Stimulated activated CD4-positive, alpha-beta T cell treated with anti-CD3 and anti-CD28 coated beads, Interleukin-1b, Interleukin-23, amount 100 ng/mL, for 1 hour (primary cell): ENCODE results near the gene CEP57L1.
"Not testable (repeated sequence)": the region's sequence is repeated elsewhere in the genome, so short reads cannot be mapped to it uniquely, and the experiment has no call there.

Experiments used
- DNase-seq, 2 donors: peaks; one replicate each; pipeline ENCODE4 v3.0.0-alpha.2; 2020; ENCODE audit warnings: low read depth in 2 of 2

CEP57L1 gene

DNA sequence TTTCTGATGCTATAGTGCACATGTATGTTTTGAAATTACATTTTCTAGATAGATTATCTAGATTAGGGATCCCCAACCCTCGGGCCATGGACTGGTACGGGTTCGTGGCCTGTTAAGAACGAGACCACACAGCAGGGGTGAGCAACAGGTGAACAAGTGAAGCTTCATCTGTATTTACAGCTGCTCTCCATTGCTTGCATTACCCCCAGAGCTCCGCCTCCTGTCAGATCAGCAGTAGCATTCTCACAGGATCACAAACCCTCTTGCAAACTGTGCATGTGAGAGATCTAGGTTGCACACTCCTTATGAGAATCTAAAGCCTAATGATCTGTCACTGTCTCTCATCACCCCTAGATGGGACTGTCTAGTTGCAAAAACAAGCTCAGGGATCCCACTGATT, 10.4 kb downstream of the CEP57L1 start:
- DNase-seq = no peak

DNA sequence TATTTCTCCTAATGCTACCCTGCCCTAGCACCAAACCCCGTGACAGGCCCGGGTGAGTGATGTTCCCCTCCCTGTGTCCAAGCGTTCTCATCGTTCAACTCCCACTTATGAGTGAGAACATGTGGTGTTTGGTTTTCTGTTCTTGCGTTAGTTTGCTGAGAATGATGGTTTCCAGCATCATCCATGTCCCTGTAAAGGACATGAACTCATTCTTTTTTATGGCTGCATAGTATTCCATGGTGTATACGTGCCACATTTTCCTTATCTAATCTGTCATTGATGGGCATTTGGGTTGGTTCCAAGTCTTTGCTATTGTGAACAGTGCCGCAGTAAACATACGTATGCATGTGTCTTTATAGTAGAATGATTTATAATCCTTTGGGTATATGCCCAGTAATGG, 14.4 kb downstream of the CEP57L1 start:
- DNase-seq = not testable (repeated sequence)

DNA sequence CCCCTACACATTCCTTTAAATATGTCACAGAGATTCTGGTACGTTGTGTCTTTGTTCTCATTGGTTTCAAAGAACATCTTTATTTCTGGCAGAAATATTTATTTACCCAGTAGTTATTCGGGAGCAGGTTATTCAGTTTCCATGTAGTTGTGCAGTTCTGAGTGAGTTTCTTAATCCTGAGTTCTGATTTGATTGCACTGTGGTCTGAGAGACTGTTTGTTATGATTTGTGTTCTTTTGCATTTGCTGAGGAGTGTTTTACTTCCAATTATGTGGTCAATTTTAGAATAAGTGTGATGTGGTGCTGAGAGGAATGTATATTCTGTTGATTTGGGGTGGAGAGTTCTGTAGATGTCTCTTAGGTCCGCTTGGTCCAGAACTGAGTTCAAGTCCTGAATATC, 17.4 kb downstream of the CEP57L1 start:
- DNase-seq = not testable (repeated sequence)

DNA sequence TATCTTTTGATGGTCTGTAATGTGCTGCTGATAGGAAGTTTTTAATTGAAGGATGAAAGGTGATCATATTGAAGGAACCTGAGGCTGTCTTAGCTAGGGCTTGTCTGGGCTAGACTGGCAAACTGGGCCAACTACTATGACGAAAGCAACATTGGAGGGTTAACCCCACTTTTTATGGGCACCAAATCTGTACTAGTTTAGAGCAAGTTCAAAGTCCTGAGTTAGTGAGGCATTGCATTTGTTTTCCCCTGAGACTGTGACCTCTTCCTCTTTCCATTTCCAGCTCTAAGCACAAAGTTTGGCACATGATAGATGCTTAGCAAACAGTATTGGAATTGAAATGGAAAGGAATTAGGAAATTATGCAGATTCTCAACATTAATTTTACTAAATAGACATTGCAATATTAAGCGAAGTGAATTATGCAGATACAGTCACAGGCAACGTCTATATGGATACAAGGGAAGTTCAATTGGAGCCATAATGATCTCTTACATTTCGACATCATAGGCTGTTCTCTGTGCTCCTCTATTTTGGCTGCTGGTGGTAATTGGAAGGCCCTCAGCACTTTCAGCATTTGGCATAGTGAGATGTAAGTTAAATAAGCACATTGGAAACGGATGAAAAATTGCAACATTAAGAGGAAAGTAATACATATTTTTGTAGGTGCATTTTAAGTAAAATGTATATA, 22.2 kb downstream of the CEP57L1 start:
- no peak for DNase-seq

DNA sequence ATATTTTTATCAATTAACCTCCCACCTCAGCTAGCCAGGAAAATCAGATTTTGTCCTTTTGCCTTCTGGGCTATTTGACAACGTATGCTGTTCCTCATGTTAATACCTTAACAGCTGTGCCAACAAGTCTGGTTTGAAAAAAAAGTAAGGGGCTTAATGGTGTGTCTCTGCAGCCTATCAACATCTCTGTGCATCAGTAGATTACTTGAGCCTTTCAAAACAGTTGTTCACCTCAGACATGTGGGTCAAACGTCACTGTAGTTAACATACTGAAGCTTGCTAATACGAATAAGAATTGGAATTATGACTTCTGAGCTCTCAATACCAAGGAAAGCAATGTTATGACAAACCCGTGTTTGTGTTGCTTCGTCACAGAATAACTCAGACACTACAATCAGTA, 23.0 kb downstream of the CEP57L1 start:
- DNase-seq = no peak

DNA sequence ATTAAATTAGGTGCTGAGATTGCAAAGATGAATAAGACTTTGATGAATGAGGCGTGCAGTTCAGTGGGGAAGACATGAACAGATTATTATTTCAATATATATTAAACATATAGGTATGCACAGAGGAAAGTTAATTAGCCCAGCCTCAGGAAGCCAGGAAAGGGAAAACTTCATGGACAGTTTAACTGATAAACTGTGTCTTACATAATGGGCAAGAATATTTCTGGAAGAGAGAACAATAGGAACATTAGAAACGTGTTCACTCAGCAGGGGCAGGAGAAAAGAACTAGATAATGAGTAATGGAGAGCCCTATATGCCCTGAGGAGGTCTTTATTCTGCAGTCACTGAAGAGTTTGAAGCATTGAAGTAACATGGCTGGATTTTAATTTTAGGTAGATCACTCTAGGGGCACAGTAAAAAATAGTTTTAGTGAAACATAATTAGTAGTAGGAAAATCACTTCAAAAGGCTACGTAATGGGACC, 23.6 kb downstream of the CEP57L1 start:
- no peak for DNase-seq

DNA sequence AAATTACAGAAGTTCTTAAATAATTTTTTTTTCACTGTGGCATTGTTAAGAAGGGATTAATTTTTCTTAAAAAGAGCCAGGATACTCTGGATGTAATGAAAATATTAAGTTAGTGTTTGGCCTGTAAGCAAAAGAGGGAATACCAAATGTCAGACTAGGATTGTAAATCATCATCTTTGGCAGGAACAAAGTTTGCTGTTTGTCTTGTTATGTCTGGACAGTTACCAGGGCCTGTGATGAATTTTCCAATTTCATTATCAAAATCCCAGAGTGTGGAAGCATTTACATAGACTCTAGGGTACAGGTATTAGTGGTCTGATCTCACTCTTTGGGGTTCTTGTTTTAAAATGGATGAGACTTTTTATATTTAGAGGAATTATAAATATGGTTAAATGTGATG, 26.1 kb downstream of the CEP57L1 start:
- DNase-seq = no peak

DNA sequence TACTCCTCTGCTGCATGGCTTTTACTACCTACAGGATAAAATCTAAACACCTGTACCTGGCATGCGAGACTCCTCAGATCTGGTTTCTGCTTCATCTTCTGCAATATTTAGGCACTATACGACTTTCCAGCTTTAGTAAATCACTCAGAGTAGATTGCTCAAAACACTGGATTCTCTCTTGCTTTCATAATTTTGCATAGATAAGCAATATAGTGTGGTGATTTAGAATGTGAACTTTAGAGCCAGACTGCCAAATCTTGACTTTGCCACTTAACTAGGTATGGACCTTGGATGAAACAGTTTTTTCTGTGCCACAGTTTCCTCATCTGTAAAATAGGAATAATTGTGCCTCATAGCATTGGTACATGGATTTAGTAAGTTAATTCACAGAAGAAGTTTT, 28.9 kb downstream of the CEP57L1 start:
- DNase-seq = no peak

DNA sequence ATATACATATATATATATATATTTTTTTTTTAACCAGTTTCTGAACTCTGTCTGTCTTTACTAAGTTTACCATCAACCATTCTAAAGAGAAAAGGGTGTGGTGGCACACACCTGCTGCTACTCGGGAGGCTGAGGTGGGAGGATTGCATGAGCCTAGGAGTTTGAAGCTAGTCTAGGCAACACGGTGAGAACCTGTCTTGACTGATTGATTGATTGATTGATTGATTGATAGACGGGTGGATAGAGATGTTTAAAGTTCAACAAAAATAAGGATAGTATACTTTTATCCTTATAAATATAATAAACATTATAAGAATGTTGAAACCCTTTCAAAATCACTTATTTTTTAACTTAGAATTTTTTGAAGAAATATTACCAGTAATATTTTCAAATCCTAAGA, 30.2 kb downstream of the CEP57L1 start:
- no peak for DNase-seq

DNA sequence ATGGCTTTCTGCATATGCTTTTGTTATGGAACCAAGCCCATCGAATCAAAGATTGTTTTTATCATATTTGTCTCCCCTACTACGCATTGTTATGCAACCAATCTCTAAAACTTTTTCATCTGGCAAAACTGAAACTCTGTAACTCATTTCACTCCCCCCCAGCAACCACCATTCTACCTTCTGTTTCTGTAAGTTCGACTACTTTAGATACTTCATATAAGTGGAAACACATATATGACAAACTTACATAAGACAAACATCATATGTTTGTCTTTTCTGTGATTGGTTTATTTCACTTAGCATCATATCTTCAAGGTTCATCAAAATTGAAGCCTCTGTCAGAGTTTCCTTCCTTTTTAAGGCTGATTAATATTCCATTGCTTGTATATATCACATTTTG, 34.8 kb downstream of the CEP57L1 start:
- no peak for DNase-seq

DNA sequence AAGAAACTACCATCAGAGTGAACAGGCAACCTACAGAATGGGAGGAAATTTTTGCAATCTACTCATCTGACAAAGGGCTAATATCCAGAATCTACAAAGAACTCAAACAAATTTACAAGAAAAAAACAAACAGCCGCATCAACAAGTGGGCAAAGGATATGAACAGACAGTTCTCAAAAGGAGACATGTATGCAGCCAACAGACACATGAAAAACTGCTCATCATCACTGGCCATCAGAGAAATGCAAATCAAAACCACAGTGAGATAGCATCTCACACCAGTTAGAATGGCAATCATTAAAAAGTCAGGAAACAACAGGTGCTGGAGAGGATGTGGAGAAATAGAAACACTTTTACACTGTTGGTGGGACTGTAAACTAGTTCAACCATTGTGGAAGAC, 40.3 kb downstream of the CEP57L1 start:
- DNase-seq = not testable (repeated sequence)

DNA sequence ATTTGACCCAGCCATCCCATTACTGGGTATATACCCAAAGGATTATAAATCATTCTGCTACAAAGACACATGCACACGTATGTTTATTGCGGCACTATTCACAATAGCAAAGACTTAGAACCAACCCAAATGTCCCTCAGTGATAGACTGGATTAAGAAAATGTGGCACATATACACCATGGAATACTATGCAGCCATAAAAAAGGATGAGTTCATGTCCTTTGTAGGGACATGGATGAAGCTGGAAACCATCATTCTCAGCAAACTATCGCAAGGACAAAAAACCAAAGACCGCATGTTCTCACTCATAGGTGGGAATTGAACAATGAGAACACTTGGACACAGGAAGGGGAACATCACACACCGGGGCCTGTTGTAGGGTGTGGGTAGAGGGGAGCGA, 40.7 kb downstream of the CEP57L1 start:
- DNase-seq = not testable (repeated sequence)

DNA sequence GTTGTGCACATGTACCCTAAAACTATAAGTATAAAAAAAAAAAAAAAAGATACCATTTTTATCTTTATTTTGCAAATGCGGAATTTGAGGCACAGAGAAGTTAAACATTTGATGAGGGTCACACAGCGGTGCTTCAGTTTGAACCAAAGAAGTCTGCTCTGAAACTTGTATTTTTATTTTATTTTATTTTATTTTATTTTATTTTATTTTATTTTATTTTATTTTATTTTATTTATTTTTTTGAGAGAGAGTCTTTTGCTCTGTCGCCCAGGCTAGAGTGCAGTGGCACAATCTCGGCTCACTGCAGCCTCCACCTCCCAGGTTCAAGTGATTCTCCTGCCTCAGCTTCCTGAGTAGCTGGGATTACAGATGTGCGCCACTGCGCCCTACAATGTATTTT, 41.2 kb downstream of the CEP57L1 start:
- DNase-seq = not testable (repeated sequence)

DNA sequence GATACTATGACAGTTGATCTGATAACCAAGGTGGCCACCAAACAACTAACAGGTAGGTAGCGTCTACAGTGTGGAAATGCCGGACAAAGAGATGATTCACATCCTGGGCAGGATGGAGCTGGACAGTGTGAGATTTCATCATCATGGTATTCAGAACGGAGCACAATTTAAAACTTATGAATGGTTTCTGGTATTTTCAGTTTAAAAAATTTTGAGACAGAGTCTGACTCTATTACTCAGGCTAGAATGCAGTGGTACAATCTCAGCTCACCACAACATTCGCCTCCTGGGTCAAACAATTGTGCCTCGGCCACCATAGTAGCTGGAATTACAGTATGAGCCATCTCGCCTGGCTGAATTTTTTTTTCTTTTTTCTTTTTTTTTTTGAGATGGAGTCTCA, 43.8 kb downstream of the CEP57L1 start:
- no peak for DNase-seq

DNA sequence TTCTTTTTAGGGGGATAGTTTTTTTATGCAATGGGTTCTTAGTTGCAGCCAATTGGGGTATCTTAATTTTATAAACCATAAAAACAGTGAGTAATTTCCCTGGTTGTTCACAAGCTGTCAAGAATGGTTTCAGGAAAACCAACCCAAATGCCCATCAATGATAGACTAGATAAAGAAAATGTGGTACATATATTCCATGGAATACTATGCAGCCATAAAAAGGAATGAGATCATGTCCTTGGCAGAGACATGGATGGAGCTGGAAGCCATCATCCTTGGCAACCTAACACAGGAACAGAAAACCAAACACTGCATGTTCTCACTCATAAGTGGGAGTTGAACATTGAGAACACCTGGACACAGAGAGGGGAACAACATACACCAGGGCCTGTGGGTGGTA, 46.8 kb downstream of the CEP57L1 start:
- not testable (repeated sequence) for DNase-seq

DNA sequence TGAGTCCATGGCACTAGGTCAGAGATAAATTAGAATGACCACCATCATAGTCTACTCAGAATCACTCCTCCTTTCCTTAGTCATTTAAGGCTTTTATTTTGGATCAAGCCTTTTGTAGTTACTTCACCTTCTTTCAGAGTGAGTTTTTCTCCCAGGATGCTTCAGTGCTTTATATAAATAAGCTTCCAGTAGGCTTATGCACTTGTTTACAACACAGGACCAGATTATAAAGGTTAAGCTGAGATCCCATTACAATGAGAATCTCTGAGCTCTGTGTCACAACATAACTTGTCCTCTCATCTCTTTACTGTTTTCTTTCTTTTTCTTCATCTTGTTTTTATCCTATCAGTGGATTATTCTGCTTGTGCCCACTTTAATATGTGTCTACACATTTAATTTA, 47.9 kb downstream of the CEP57L1 start:
- DNase-seq = no peak

DNA sequence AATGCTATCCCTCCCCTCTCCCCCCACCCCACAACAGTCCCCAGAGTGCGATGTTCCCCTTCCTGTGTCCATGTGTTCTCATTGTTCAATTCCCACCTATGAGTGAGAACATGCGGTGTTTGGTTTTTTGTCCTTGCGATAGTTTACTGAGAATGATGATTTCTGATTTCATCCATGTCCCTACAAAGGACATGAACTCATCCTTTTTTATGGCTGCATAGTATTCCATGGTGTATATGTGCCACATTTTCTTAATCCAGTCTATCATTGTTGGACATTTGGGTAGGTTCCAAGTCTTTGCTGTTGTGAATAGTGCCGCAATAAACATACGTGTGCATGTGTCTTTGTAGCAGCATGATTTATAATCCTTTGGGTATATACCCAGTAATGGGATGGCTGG, 52.9 kb downstream of the CEP57L1 start:
- not testable (repeated sequence) for DNase-seq

DNA sequence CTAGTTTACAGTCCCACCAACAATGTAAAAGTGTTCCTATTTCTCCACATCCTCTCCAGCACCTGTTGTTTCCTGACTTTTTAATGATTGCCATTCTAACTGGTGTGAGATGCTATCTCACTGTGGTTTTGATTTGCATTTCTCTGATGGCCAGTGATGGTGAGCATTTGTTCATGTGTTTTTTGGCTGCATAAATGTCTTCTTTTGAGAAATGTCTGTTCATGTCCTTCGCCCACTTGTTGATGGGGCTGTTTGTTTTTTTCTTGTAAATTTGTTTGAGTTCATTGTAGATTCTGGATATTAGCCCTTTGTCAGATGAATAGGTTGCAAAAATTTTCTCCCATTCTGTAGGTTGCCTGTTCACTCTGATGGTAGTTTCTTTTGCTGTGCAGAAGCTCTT, 53.4 kb downstream of the CEP57L1 start:
- not testable (repeated sequence) for DNase-seq

DNA sequence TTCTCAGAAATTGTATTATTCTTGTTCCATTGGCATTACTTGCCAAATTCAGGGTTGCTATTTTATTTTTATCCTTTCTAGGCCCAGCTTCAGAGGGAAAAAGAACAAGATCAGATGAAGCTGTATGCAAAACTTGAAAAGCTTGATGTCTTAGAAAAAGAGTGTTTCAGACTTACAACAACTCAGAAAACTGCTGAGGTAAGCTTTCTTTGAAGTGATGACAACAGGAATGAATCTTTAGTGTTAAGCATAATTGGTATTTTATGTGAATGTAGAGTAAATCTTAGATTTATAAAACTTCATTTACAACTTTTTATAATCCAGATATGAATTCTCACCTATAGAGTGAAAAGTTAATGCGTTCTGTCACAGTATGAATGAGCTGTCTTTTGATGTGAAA, 58.4 kb downstream of the CEP57L1 start:
- no peak for DNase-seq

DNA sequence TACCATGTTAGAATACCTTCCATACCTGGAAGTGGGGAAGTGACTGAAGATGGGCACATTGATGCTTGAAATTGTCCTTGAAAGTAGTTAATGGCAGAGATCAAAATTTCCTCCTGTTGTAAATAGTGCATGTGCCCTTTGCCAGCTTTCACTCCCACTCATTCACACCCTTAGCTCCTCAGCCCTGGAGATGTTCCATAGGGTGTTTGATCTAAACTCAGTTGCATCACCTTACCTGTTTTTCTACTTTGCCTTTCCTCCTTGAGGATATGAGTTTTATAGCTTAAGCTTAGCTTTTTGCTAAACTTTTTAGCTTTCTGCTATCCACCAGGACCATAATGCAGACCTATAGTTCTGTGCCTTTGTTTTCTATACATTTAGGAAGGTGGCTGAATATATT, 69.0 kb downstream of the CEP57L1 start:
- DNase-seq = no peak

DNA sequence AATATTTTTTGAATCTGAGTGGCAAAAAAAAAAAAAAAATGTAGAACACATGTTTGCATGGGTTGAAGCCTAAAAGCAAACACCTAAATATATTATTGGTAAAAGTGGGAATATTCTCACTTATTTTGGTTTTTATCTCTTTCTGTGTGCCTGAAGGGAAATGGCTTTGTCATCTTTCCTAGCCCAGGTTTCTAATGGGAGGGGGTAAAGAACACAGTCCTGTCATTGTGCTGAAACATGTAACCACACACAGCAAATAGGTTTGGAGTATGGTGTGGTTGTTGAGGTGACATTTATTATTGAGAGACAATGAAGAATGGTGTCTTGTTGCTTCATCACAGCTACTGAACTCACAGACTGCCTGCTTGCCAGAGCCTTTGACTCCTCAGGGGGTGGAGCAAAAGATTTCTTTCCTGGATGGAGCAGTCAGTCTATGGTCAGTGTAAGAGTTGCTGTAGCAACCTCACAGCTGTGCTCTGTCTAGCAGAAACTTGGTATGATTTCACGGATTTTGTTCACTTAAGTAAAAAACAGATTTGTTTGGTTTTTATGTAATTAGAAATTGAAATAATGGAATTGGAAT, 70.2 kb downstream of the CEP57L1 start:
- DNase-seq = no peak

DNA sequence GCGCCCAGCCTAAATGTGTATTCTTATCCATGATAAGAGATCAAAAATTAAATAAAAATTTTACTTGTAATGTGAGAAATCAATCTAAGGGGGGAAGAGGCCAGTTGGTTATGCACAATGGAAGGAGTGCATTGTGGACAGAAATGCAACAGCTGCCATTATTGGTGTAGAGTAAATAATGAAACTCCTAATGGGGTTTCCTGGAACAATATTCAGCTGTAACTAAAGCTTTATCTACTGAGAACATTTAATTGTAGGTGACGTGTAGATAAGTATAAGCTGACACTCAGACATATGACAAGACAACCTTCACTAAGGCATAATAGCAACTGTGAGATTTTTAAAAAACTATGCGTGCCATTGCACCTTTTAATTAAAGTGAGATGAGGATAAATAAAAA, 71.4 kb downstream of the CEP57L1 start:
- no peak for DNase-seq

DNA sequence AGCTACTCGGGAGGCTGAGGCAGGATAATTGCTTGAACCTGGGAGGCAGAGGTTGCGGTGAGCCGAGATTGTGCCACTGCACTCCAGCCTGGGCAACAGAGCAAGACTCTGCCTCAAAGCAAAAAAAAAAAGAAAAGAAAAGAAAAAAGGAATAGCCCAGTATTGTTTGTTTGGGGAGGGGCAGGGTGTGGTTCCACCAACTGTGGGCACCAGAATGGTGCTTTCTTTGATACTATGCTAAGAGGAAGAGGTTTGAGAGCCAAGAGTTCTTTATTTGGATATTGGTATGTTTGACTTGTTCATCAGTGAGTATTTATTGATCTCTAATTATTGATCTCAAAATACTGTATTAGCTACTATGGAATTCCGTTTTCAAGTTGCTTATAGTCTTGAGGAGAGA, 72.3 kb downstream of the CEP57L1 start:
- no peak for DNase-seq

DNA sequence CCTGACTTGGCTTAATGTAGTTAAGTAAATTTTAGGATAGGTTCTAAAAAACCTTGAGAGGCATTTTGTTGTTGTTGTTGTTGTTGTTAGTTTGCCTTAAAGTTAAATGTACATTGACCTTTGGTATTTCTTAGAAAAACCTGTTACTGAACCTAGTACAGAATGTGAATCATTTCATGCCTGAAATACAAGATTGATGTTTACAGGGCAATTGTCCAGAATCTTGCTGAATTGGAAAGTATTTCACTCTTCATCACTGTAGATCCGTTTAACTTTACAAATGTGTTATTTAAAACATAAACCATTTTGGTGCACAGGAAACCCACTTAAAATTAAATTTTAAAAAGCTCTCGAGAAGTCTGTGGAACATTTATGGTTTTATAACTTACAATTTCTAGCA, 75.0 kb downstream of the CEP57L1 start:
- no peak for DNase-seq
